Endothelial cell of umbilical vein (primary cell): ENCODE data around the gene CREB3L2. TPM values are rescaled to one million over a fixed set of nuclear protein-coding genes. Genes with fewer than 3 reads are reported as not detected.

Experiments used
- BruUV-seq: library from RNA; stranded (reverse); fragments of 400-500 nt; replicated peaks from 2 replicates; lab custom pipeline; 2021; lab: Mats Ljungman, UMichigan
- CTCF ChIA-PET: fragments of 300-600, 350-600 bp; sonication (Branson Sonifier 250); formaldehyde crosslinking; loops from one replicate; lab custom pipeline; 2021; ENCODE audit warnings: antibody characterized with exemption, inconsistent platforms; lab: Charles Lee
- POLR2A ChIA-PET: fragments of 300-600, 350-600 bp; sonication (Branson Sonifier 250); formaldehyde crosslinking; loops from one replicate; lab custom pipeline; 2021; ENCODE audit warnings: antibody characterized with exemption, inconsistent platforms; lab: Charles Lee
- DNase-seq: peaks from one replicate; pipeline ENCODE4 v3.0.0-alpha.2; 2011; ENCODE audit warnings: low read depth, low spot score
- FAIRE-seq: peaks from 2 replicates; lab custom pipeline; 2011; peaks lifted over from hg19 to GRCh38; lab: Jason Lieb, UNC
- H2AFZ ChIP-seq: 2 replicates; pipeline ENCODE4 v1.6.0; 2012; ENCODE audit warnings: low read depth, low read length, control low read depth, inconsistent platforms
- H3K27ac ChIP-seq: 2 replicates; pipeline ENCODE4 v1.5.1; 2011; ENCODE audit warnings: low read depth, mild to moderate bottlenecking, control low read depth, low read length, moderate library complexity; ENCODE audit not compliant: insufficient read depth
- H3K27me3 ChIP-seq, 2 experiments: 2 replicates each; pipeline versions ENCODE4 v1.6.0 to v1.6.1; 2011; ENCODE audit warnings: low read length in 2 of 2, mixed read lengths in 1 of 2; ENCODE audit not compliant: control insufficient read depth in 2 of 2, insufficient read depth in 2 of 2
- H3K36me3 ChIP-seq, 2 experiments: 2 replicates in 1 of 2; 3 replicates in 1 of 2; pipeline ENCODE4 v1.5.1; 2011; ENCODE audit warnings: low read length in 2 of 2, mild to moderate bottlenecking in 1 of 2, moderate library complexity in 1 of 2; ENCODE audit not compliant: control insufficient read depth in 2 of 2, insufficient read depth in 2 of 2; ENCODE audit errors: extremely low read depth in 1 of 2
- H3K4me1 ChIP-seq: 3 replicates; pipeline ENCODE4 v1.5.1; 2011; ENCODE audit warnings: mild to moderate bottlenecking, low read length; ENCODE audit not compliant: control insufficient read depth, insufficient read depth; ENCODE audit errors: extremely low read depth
- H3K4me2 ChIP-seq: 2 replicates; pipeline ENCODE4 v1.6.1; 2011; ENCODE audit warnings: low read length, control low read depth, mixed read lengths; ENCODE audit not compliant: insufficient read depth
- H3K4me3 ChIP-seq, 3 experiments: fragments of 200-600 bp in 1 of 3; sonication (generic), shearing (Covaris generic) in 1 of 3; replicated peaks in 1 of 3; 2 replicates each; pipeline ENCODE4 v1.5.1; 2011 to 2016; ENCODE audit warnings: control low read depth in 3 of 3, low read length in 3 of 3, mild to moderate bottlenecking in 2 of 3, inconsistent platforms in 1 of 3, low read depth in 1 of 3, moderate library complexity in 1 of 3; ENCODE audit not compliant: insufficient read depth in 1 of 3
- H3K79me2 ChIP-seq: 2 replicates; pipeline ENCODE4 v1.6.0; 2012; ENCODE audit warnings: low read length, inconsistent platforms; ENCODE audit not compliant: control insufficient read depth, insufficient read depth
- H3K9ac ChIP-seq: replicated peaks from 2 replicates; pipeline ENCODE3; 2011; ENCODE audit warnings: low read length, control low read depth; ENCODE audit not compliant: insufficient read depth; ENCODE audit errors: extremely low read depth
- H3K9me1 ChIP-seq: replicated peaks from 3 replicates; pipeline ENCODE4 v1.6.0; 2011; ENCODE audit warnings: mild to moderate bottlenecking, low read length; ENCODE audit not compliant: control insufficient read depth, insufficient read depth; ENCODE audit errors: extremely low read depth
- H3K9me3 ChIP-seq: replicated peaks from 2 replicates; pipeline ENCODE4 v1.5.1; 2012; ENCODE audit warnings: low read length, inconsistent platforms; ENCODE audit not compliant: control insufficient read depth, insufficient read depth
- H4K20me1 ChIP-seq: replicated peaks from 2 replicates; pipeline ENCODE3; 2011; ENCODE audit warnings: mild to moderate bottlenecking, low read length; ENCODE audit not compliant: control insufficient read depth, insufficient read depth; ENCODE audit errors: extremely low read depth
- EZH2 ChIP-seq: IDR thresholded peaks from 2 replicates; pipeline ENCODE4 v1.6.1; 2012; ENCODE audit warnings: borderline replicate concordance, low read depth, mild to moderate bottlenecking, moderate library complexity, low read length, inconsistent platforms; ENCODE audit not compliant: severe bottlenecking
- FOS ChIP-seq: IDR thresholded peaks from 2 replicates; pipeline ENCODE4 v1.6.1; 2011; ENCODE audit warnings: mild to moderate bottlenecking, low read length, moderate library complexity, borderline replicate concordance; ENCODE audit not compliant: insufficient read depth
- GATA2 ChIP-seq: IDR thresholded peaks from 2 replicates; pipeline ENCODE4 v1.7.0; 2011; ENCODE audit warnings: low read depth, mild to moderate bottlenecking, moderate library complexity, mixed read lengths, low read length; ENCODE audit not compliant: insufficient read length, insufficient read depth
- JUN ChIP-seq: IDR thresholded peaks from 2 replicates; pipeline ENCODE4 v1.6.1; 2011; ENCODE audit warnings: borderline replicate concordance, low read depth; ENCODE audit not compliant: insufficient read length, insufficient read depth
- MYC ChIP-seq: IDR thresholded peaks from one replicate; pipeline ENCODE4 v1.6.1; 2011; ENCODE audit warnings: mild to moderate bottlenecking, low read depth, low read length
- POLR2A ChIP-seq: IDR thresholded peaks from 2 replicates; pipeline ENCODE4 v1.6.1; 2012; ENCODE audit warnings: low read depth, mild to moderate bottlenecking, control low read depth, low read length
- POLR2AphosphoS5 ChIP-seq: IDR thresholded peaks from 2 replicates; pipeline ENCODE4 v1.6.1; 2012; ENCODE audit warnings: low read depth, mild to moderate bottlenecking, control low read depth, low read length, moderate library complexity; ENCODE audit not compliant: insufficient read depth
- dilution Hi-C: fragments of 300-500 bp; cut with MboI; formaldehyde crosslinking; loops from one replicate; pipeline ENCODE4 v1.15.0; 2019; ENCODE audit warnings: low sequenced_read_pairs; ENCODE audit not compliant: extremely low pct_ligation_motif_present
- intact Hi-C: fragments of 100-400 bp; cut with micrococcal nuclease; formaldehyde crosslinking; loops from one replicate; pipeline ENCODE4 v1.10.0; 2022
- polyA plus RNA-seq, 4 experiments: library from polyadenylated mRNA; depleted of rRNA in 3 of 4; stranded (reverse) in 3 of 4; unstranded in 1 of 4; fragments of >200 nt; gene quantifications; 2 replicates each; pipeline versions ENCODE4 v1.2.1 to v1.2.3, GENCODE V29; 2011 to 2012; ENCODE audit warnings: missing spikeins in 1 of 4
- total RNA-seq: library from RNA; stranded (reverse); gene quantifications from 2 replicates; pipeline ENCODE4 v1.2.3, GENCODE V29; 2021
- TF ChIP-seq, protein P1 (sequence below): IDR thresholded peaks from 2 replicates; pipeline ENCODE4 v1.6.1; 2011; ENCODE audit not compliant: insufficient read depth, insufficient read length
- TF ChIP-seq, protein P2 (sequence below), 2 donors: IDR thresholded peaks; 1 replicate in 1 of 2; 2 replicates in 1 of 2; pipeline ENCODE4 v1.5.1; 2011; ENCODE audit warnings: low read length in 2 of 2, mild to moderate bottlenecking in 2 of 2, moderate library complexity in 2 of 2, control low read depth in 1 of 2, inconsistent platforms in 1 of 2, low read depth in 1 of 2; ENCODE audit not compliant: insufficient read depth in 1 of 2; ENCODE audit errors: extremely low read depth in 1 of 2

CREB3L2 gene
- total and polyA plus RNA-seq, 2 donors (not counting 3 experiments of a cell fraction or from before 2014, with no cell fraction given): 32.1 to 93.4 TPM

DNA sequence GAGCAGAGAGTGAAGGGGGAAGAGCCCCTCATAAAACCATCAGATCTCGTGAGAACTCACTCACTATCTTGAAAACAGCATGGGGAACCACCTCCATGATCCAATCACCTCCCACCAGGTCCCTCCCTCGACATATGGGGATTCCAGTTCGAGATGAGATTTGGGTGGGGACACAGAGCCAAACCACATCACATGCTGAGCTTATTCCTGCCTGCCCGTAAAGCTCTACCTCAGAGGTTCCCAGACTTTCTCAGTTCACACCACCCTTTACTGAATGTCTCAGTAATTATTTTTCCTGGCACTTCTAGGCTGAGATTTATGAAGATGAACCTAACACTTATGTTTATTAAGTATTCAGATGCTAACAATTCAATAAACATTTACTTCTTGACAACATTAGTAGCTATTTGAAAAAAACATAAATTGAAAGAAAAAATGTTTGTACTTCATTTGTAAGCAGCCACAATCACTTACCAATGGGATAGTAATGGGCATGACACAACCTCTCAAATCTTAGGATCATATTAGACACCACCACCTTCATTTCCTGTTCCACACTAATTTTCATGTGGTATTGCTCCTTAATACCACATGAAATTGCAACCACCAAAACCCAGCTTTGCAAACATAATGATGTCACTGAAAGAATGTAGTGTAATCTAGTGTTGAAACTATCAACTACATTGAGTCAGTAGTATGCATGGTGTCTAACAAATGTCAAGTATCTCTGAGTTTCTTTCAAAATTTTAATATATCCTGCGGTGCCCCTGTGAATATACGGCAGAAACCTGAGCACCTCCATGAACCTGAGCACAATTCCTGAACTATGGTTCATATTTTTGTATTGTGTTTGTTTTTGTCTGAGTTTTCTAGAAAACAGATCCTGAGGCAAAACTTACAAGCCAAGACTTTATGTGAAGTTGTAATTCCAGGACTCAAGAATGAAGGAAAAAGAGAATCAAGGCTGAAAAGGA, 150.6 kb downstream of the CREB3L2 start:
- Histone ChIP-seq H3K9me3 (no peaks in the 10 kb centered on the region), H3K36me3 (no peaks in the 10 kb centered on the region), H2AFZ (no peak overlapping the region), H3K4me3 (no peak overlapping the region), H3K9me1 (no peaks in the 10 kb centered on the region), H3K4me1 (peaks cover under 1% of the 10 kb centered on the region), H3K27me3 (peaks cover 15 to 17% of the 10 kb centered on the region in 2 experiments), H3K9ac (no peak overlapping the region), H3K79me2 (no peaks in the 10 kb centered on the region), H4K20me1 (no peaks in the 10 kb centered on the region), H3K4me2 (no peak overlapping the region), H3K27ac (no peak overlapping the region)
- ChIA-PET CTCF (interaction anchor here (0.9 kb wide), 1 partner anchor 195 kb away, joined by 3 read pairs; no protein-coding TSS in a partner anchor), POLR2A (no interaction called here)
- intact Hi-C loops: no loop called here
- no TSS peak for BruUV-seq
- FAIRE-seq (no peak), DNase-seq (no peak)
- dilution Hi-C loops: no loop called here
- TF ChIP-seq FOS (no peak), GATA2 (no peak), POLR2AphosphoS5 (no peak), JUN (no peak), EZH2 (no peak), MYC (no peak), POLR2A (no peak)
- TF ChIP-seq, protein P1, sequence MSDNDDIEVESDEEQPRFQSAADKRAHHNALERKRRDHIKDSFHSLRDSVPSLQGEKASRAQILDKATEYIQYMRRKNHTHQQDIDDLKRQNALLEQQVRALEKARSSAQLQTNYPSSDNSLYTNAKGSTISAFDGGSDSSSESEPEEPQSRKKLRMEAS: no peak
- TF ChIP-seq, protein P2, sequence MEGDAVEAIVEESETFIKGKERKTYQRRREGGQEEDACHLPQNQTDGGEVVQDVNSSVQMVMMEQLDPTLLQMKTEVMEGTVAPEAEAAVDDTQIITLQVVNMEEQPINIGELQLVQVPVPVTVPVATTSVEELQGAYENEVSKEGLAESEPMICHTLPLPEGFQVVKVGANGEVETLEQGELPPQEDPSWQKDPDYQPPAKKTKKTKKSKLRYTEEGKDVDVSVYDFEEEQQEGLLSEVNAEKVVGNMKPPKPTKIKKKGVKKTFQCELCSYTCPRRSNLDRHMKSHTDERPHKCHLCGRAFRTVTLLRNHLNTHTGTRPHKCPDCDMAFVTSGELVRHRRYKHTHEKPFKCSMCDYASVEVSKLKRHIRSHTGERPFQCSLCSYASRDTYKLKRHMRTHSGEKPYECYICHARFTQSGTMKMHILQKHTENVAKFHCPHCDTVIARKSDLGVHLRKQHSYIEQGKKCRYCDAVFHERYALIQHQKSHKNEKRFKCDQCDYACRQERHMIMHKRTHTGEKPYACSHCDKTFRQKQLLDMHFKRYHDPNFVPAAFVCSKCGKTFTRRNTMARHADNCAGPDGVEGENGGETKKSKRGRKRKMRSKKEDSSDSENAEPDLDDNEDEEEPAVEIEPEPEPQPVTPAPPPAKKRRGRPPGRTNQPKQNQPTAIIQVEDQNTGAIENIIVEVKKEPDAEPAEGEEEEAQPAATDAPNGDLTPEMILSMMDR (IDR thresholded peaks at IDR 0.05; ENCODE audit: extremely low read depth in 1 of 2, insufficient read depth in 1 of 2, low read depth in 1 of 2, low read length in 2 of 2): no peak
